NCI-H2227 (cell line): ENCODE measurements around the gene DLX3.
"Not testable (repeated sequence)": the region's sequence is repeated elsewhere in the genome, so short reads cannot be mapped to it uniquely, and the experiment has no call there.

Experiments used
- DNase-seq: peaks from one replicate; lab custom pipeline; 2025; ENCODE audit not compliant: unreplicated experiment; lab: John Stamatoyannopoulos, UW

DLX3 gene

DNA sequence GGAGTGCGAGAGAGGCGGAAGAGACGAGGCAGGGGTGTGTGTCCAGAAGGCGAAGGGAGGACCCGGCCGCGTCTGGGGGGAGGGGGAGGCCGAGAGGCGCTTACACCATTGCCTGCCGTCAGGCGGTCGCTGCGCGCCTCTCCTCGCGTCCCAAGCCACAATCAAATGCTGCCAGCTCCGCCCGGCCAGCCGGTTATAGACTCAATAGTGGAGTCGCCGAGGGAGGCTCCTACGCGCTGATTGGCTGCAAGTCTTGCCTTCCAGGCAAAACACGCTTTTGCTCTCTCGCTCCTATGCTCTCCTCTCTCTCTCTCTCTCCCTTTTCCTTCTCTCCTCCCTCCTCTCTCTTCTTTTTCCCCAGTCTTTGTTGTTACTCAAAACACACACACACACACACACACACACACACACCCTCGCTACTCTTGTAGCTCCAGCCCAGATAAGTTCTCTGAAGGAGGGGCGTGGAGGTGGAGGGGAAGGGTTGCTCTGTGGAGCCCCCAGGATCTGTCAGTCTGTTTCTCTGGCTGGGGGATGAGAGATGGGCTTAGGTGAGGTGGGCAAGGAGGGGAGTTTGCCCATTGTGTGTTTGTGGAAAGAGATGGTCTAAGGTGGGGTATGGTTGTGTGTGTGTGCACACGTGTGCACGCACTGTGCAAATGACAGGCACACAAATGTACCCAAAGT, at the start of gene DLX3:
Gene DLX3 (minus strand): TSS at position 170 of the 684 bp plus-strand sequence. CDS start 226 bp downstream, outside the sequence.
- peak; percentile 97 for DNase-seq

DNA sequence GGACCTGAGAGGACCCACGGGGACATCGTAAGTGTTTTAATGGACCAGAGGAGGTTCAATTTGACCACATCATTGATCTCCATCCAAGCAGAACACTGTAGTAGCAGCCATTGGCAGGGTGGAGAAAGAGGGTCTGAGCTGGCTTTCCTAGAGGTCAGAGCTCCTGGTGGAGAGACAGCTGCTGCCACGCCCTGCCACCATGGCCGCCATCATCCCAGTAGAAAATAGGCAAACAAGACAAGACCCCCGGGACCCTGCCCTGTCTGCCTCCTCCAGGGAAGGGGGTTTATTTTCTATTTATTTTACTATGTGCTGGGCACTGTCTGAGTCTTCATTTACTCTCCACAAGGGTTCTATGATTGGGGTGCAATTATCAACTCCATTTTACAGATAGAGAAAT, 49.5 kb upstream of the DLX3 start:
- no peak for DNase-seq

DNA sequence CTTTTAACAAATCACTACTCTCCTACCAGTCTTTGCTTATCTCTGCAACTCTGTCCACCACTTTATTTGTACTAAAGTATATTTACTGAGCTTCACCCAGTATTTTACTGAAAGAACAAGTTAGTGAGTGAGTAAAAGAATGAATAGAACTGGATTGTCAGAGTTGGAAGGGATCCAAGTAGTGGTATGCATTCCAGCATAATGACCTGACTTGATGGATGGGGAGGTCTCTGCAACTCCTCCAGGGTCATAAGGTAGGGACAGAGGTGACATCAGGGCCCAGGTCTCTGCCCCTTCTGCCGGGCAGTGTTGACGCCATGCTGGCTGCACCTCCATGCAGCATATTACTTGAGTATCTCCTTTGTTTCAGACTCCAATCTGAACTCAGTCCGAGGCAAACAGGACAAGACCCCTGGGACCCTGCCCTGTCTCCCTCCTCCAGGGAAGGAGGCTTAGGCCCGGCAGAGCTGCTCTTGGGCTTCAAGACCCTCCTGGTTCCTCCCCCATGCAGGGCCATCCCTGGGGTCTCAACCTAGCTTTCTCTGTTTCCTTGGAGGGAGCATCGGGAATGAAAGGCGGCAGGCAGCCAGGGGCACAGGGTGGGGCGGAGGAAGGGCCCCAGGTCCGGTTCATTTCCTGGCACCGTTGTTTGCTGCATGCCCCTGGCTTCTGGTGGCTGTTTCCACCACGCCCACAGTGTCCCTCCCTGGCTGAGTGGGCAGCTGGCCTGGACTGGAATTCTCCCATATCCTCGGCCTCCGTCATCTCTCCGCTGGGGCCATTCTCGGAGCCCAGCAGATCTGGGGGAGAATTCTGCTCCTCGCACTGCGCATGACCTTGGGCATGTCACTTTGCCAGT, 48.5 kb upstream of the DLX3 start:
- no peak for DNase-seq

DNA sequence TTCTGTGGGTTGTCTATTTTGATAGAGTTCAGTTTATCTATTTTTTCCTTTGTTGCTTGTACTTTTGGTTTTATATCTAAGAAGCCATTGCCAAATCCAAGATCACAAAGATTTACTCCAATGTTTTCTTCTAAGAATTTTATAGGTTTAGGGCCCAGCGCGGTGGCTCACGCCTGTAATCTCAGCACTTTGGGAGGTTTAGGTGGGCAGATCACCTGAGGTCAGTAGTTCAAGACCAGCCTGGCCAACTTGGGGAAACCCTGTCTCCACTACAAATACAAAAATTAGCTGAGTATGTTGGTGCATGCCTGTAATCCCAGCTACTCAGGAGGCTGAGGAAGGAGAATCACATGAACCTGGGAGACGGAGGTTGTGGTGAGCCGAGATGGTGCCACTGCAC, 47.2 kb upstream of the DLX3 start:
- no peak for DNase-seq

DNA sequence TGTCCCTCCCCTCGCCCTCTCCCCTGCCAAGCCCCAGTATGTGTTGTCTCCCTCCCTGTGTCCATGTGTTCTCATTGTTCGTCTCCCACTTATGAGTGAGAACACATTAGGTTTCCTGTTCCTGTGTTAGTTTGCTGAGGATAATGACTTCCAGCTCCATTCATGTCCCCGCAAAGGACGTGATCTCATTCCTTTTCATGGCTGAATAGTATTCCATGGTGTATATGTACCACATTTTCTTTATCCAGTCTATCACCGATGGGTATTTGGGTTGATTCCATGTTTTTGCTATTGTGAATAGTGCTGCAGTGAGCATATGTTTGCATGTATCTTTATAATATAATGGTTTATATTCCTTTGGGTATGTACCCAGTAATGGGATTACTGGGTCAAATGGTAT, 45.5 kb upstream of the DLX3 start:
- not testable (repeated sequence) for DNase-seq

DNA sequence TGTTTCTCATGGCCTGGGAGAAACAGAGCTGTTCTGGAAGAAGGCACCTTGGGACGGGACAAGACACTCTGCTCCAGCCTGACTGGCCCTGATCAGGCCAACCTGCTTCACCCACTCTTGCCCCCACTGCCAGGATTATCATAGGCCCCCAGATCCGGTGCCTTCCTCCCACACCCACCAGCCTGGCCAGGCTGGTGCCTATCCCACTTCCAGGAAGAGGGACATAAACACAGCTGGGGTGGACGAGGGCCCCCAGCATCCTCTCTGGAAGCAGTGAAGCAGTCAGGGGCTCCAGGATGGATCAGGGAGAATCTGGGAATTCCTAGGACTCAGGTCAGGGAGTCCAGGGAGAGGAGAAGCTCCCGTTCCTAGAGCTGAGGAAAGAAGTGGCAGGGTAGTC, 44.0 kb upstream of the DLX3 start:
- no peak for DNase-seq

DNA sequence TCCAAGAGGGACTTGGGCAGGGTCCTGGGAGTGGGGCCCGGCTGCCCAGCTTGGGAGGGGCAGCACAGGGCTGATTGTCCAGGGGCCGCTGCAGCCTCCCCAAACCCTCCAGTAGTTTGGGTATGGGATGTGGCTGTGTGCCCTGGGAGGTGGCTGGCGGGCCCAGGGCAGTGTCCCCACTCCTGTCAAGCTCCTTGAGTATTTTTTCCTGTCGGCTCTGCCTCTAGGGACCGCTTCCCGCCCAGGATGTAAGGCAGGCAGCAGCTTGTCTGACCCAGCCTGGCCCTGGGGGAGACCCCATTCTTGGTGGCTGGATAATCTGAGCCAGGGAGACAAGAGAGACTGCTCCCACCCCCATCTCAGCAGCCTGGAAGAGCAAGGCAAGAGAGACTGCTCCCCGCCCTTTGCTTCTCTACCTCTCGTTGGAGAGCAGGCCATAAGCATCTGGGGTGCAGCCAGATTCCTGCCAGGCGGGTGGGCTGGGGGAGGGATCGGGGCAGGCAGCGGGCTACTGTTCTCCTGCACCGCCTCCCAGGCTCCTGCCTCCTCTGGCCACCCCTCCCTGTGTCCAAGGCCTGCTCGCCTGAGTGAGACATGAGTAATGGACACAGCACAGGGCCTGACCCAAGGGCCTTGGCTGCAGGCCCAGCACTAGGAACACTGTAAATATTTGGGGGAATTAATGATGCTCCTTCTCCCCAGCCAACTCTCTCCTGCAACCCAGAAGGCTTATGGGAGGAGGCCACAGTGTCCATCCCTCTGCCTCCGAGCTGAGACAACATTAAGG, 42.5 kb upstream of the DLX3 start:
- DNase-seq: no peak

DNA sequence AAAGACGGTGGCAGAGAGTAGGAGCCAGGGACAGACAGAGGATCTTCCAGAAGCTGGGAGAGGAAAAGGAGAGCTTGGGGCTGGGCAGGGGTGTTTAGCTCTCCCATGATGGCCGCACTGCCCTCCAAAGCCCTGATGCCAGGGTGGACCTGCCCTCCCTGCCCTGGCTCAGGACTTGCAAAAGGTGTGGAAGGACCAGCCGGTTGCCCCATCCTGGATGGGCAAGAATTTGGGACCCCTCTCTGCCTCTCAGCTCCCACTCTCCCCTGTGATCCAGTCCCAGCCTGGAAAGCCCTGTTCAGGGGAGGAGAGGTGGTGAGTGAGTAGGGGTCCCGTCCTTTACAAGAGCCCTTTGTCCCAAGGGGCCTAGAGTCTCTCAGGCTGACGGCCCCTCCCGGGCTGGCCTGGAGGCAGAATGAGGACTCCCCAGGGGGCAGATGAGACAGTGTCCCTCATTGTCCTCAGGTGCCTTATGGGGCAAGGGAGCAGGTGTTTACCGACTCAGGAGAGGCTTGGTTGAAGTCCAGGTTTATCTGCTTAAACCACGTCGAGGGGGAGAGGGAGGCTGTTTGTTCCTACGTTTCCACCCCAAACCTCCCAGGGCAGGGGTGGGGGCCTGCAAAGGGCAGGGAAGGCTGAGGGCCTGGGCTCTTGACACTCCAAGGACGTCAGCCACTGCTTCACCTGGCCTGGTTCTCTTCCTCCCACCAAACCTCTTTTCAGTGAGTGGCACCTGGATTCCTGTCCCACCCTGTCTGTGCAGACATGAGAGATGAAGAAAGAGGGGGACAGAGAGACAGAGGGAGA, 41.6 kb upstream of the DLX3 start:
- DNase-seq: no peak

DNA sequence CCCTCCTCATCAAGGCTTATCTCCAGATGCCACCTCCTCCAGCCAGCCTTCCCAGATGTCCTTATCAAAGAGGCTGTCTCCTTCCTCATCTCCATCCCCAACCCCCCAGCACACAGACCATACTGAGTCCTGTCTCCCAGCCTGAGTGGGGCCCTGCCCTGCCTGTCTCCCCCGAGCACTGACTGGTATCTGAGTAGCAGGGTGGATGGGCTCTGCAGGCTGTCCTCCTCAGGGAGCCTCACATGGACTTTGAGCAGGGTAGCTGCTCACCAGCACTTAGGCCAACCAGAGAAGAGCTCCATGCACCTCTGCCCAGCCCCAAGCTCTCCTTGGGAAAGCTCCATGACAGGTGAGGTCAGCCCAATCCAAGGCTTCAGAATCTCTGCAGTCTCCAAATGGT, 40.9 kb upstream of the DLX3 start:
- no peak for DNase-seq

DNA sequence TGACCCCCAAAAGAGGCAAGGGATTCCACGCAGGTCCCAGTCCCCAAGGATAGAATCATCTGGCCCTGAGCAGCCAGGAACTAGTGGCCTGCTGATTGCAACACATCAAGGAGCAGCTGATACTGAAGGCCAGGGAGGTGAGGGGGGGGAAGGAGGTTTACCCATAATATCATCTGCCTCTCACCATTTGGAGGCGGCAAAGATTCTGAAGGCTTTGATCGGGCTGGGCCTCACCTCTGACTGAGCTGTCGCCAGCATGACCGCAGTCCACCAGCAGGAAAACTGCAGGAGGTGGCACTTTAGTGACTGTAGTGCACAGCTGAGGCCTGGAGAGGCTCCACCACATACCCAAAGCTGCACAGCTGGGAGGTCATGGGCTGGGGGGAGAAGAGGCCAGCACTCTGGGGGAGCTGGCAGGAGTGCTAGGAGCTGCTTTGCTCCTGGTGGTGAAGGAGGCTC, 40.4 kb upstream of the DLX3 start:
- no peak for DNase-seq

DNA sequence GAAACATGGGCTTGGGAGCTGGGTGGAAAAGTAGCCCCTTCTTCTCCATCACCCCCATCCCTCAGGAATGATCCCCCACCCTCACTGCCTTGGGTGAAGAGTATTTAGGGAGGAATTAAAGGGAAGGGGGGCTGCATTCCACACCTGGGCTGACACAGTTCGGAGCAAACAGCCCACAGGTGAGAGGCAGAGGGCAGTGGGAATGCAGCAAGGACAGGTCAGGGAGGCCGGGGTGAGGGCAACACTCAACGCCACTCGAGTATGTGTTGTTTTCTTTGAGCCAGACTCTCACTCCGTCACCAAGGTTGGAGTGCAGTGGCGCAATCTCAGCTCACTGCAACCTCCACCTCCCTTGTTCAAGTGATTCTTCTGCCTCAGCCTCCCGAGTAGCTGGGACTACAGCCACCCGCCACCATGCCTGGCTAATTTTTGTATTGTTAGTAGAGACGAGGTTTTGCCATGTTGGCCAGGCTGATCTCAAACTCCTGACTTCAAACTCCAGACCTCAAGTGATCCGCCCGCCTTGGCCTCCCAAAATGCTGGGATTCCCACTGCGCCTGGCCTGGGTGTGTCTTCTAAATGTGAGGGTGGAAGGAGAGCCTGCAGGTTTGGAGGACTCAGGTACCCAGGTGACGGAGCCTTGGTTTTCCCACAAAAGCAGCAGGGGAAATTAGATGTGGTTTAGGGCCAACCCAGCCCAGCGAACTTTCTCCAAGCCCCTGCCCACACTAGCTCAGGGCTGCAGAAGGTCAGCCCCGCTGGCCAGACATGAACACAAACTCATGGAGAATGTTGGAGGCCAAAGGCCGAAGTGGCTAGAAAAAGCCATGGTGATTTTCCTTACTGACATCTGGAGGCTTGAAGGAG, 39.7 kb upstream of the DLX3 start:
- DNase-seq: no peak

DNA sequence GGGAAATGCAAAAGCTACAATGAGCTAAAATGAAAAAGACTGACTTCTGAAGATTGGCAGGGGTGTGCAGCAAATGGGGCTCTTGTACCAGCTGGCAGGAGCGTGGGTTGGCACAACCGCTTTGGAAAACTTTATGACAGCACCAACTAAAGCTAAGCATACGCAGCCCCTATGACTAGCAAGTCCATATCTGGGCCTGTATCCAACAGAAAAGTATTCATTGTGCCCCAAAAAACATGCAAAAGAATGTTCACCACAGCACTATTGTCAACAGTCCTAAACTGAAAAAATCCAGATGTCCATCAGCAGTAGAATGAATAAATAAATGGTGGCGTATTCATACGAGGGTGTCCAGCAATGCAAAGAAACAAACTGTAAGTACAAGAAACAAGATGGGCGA, 38.3 kb upstream of the DLX3 start:
- DNase-seq: no peak

DNA sequence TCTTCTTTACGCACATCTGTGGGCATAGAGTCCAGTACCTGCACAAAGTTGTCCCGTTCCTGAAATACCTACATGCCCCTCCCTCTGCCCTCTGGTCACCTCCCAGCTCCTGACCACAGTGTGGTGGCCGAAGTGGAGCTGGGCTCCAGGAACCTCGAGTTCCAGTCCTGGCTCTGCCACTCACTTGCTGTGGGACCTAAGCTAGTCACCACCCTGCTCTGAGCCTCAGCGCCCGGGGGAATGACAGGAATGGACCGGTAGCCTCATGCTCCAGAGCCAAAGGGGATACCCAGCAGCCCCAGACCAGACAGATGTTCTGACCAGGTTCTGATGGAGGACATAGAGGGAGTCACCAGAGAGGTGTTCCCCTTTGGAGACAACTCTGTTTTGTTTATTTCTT, 34.2 kb upstream of the DLX3 start:
- DNase-seq: no peak

DNA sequence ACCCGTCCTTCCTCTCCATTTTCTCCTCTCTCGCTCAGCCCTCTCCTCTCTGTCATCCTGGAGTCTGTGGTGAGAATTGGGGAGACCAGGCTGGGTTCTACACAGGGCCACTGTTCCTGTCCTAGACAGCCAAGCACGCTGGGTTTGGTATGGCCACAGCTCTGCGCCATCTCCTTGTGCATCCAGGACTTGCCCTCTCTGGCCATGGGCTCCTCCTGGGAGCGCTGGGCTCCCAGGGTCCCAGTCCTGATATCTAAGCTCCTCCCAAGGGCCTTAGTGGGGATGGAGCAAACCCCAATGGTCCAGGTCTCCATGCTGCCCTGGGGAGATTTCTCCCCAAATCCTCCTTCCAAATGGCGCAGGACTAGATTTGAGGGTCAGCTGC, 33.7 kb upstream of the DLX3 start:
- DNase-seq: no peak

DNA sequence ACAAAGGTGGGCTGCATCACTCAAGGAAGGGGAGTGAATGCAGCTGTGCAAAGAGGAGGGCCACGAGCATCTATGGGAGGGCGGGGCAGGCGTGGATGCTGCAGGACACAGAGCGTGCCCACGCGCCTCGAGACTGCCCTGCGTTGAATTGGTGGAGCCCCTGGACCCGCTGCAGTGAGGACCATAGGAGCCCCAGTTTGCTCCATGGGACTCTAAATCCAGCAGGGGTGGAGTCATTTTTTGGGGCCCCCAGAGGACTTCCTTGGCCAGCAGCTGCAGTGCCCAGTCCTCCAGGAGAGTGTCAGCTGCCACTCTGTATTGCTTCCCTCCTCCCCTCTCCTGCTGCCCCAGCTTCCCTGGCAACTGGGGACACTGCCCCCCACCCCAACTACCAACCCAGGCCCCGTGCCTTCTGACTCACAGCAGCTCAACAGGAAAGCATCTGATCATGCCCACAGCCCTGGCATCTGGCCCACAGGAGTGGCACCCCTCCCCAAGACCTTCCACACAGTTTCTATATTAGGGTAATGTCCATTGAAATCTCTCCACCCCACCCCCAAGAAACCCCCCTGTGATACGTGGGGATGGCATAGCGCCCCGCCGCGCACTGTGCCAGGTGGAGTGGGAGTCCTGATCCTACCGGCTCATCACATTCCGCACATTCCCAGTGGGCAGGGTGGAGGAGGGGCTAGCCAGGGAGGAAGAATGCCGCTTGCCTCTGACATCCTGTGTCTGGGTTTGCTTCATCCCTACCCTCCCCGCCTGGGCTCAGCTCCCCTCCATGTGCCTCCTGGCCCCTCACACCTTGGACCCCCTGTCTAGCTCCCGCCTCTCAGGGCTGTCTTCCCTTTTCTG, 33.1 kb upstream of the DLX3 start:
- DNase-seq: no peak

DNA sequence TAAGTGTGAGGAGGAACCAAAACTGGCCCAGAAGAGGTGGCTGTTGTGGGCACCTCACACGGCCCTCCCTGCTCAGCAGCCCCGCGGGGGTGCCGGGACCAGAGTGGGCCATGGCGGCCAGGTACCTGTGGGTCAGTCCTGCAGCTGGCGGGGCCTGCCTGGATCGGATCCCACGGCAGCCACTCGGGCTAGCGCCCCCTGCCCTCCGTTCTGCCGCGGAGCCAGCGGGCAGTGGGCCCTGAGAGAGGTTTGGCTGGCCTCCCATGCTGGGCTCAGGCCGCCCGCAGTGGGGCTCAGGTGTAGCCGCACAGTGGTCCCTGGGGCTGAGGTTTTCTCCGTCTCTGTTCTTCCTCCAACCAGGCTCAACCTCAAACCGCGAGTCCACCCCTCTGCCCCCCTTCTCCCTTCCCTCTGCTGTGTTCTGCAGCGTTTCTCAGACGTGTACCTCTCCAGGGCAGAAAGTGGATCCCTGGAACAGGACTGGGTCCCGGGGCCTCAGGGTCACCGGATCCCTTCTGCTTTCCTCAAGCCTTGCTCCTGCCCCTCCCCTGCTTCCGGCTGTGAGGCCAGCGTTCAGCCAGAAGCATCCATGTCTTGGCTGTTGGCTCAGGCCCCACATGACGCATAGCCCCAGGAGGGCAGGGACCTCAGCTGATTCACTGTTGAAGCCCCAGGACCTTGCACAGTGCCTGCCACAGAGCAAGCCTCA, 32.3 kb upstream of the DLX3 start:
- DNase-seq: no peak

DNA sequence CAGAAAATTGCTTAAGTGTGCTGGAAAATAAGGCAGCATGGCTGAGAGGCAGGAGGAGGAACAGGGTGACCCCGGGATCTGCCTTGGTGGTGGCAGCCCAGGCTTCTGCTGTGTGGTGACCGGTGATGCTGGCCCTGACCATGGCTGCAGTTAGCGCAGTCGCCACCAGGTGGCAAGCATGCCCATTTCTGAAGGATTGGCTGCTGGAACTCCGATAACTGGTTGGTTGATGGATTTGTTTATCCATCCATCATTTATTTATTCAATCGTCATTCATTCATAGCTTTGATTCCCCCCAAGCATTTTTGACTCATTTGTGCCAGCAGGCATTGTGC, 31.8 kb upstream of the DLX3 start:
- DNase-seq: peak; percentile 85

DNA sequence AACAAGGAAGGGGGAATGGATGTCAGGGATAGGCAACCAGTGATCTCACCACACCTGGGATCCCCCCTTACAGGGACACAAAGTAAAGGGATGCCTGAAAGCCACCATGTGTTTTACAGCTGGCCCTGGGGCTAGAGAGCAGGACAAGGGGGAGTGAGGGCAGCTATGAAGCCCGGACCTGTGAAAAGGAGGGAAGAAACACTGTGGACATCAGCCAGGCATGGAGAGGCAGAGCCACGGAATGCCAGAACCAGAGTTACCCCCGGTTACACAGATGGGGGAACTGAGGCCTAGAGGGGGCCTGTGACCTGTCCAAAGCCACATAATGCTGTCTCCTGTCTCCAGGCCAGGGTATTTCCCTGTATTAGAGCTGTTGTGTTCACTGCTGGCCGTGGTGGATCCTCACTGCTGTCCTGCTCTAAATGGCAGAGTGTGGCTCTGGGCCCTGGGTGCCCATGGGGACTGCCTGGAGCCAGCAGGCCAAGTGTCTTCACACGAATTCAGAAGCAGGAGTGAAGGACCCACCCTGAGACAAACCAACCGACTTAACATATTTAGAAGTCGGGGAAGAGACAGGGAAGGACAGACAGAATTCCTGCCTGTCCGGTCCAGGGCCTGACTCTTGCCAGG, 31.1 kb upstream of the DLX3 start:
- no peak for DNase-seq
